Sigmoid colon (tissue), 7 donors: Measurements from ENCODE around the gene GPR87. TPM values are rescaled to one million over a fixed set of nuclear protein-coding genes. Genes with fewer than 3 reads are reported as not detected.

Source experiments
- DNase-seq: peaks from one replicate; pipeline ENCODE4 v3.0.0-alpha.2; 2019
- H3K27ac ChIP-seq, 4 donors: fragments of 200-600 bp; sonication (generic); one replicate each; pipeline ENCODE4 v1.5.1; 2016 to 2019; ENCODE audit warnings: mild to moderate bottlenecking in 1 of 4
- H3K27me3 ChIP-seq, 3 donors: fragments of 200-600 bp; sonication (generic); one replicate each; pipeline ENCODE4 v1.5.1; 2019; ENCODE audit warnings: mild to moderate bottlenecking in 1 of 3
- H3K36me3 ChIP-seq, 4 donors: fragments of 200-600 bp; sonication (generic); one replicate each; pipeline ENCODE4 v1.5.1; 2016 to 2019
- H3K4me1 ChIP-seq, 4 donors: fragments of 200-600 bp; sonication (generic); one replicate each; pipeline ENCODE4 v1.5.1; 2017 to 2019
- H3K4me3 ChIP-seq, 4 donors: fragments of 200-600 bp; sonication (generic); one replicate each; pipeline ENCODE4 v1.5.1; 2017 to 2019; ENCODE audit warnings: mild to moderate bottlenecking in 2 of 4, moderate library complexity in 1 of 4
- H3K9me3 ChIP-seq, 4 donors: fragments of 200-600 bp in 3 of 4; sonication (generic) in 3 of 4; one replicate each; pipeline versions ENCODE4 v1.5.1 to v1.6.1; 2013 to 2019
- EP300 ChIP-seq, 4 donors: sonication (generic); formaldehyde crosslinking; IDR thresholded peaks; one replicate each; pipeline ENCODE4 v1.6.1; 2017; ENCODE audit warnings: antibody characterized with exemption in 4 of 4
- POLR2A ChIP-seq, 2 donors: fragments of 450-650 bp; IDR thresholded peaks; one replicate each; pipeline ENCODE4 v1.6.1; 2016; ENCODE audit warnings: antibody characterized with exemption in 2 of 2, mild to moderate bottlenecking in 2 of 2, moderate library complexity in 2 of 2
- POLR2AphosphoS5 ChIP-seq, 4 donors: sonication (generic); formaldehyde crosslinking; IDR thresholded peaks; one replicate each; pipeline ENCODE4 v1.6.1; 2017; ENCODE audit warnings: antibody characterized with exemption in 4 of 4
- WGBS, 2 donors: extraction: QIAGEN DNeasy Blood & Tissue Kit; methylation state at CpG; one replicate each; pipeline ENCODE4 v1.1.7; 2013; 5-methylcytosine and 5-hydroxymethylcytosine counted together
- intact Hi-C: fragments of 100-400 bp; cut with DNase I; formaldehyde crosslinking; loops from one replicate; pipeline ENCODE4 v1.15.1; 2023
- polyA plus RNA-seq, 3 donors: library from polyadenylated mRNA; stranded (reverse); fragments of 200-250 nt; gene quantifications; one replicate each; pipeline ENCODE4 v1.2.3, GENCODE V29; 2013
- total RNA-seq, 4 donors: library from RNA; depleted of rRNA; stranded (reverse); fragments of >200 nt; gene quantifications; one replicate each; pipeline ENCODE4 v1.1.0, GENCODE V29; 2016
- TF ChIP-seq, protein P1 (sequence below), 4 experiments: fragments of 450-650 bp in 3 of 4; fragments of 200-600 bp in 1 of 4; IDR thresholded peaks; one replicate each; pipeline ENCODE4 v1.5.1; 2016 to 2019; ENCODE audit warnings: antibody characterized with exemption in 4 of 4, mild to moderate bottlenecking in 3 of 4, moderate library complexity in 2 of 4
- donor health status: healthy with polysubstance abuse.
- donor health status: Bipolar disorder and iron deficiency.
- donor health status: healthy.

GPR87 gene
- total and polyA plus RNA-seq, 7 donors = 0.07 TPM; not detected in 6

DNA sequence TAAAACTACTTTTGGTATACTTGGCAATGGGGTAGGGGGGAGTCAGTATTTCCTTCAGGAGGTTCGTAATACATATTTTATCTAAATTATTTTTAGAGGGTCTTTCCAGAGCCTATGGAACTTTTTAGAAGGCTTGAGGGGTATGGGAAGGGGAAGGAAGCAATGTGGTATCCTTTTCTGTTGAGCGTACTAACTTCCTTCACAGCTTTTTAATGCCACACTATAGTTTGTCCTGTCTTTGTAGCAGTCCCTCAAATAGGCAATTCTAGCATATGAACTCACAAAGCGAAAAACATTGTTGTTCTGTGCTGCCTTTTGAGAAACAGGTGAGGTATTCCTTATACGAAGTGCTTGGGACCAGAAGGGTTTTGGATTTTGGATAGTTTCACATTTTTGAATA is 35.0 kb upstream of the GPR87 start:
- DNase-seq = no peak
- 71 to 91% methylated on average over 4 of the region's 4 CpGs for WGBS, 2 donors
- no peaks in the 10 kb centered on the region for H3K27me3 ChIP-seq
- TF ChIP-seq POLR2AphosphoS5 (IDR thresholded peaks at IDR 0.05) (no peak), EP300 (IDR thresholded peaks at IDR 0.05) (no peak), POLR2A (IDR thresholded peaks at IDR 0.05) (no peak)
- TF ChIP-seq, protein P1, sequence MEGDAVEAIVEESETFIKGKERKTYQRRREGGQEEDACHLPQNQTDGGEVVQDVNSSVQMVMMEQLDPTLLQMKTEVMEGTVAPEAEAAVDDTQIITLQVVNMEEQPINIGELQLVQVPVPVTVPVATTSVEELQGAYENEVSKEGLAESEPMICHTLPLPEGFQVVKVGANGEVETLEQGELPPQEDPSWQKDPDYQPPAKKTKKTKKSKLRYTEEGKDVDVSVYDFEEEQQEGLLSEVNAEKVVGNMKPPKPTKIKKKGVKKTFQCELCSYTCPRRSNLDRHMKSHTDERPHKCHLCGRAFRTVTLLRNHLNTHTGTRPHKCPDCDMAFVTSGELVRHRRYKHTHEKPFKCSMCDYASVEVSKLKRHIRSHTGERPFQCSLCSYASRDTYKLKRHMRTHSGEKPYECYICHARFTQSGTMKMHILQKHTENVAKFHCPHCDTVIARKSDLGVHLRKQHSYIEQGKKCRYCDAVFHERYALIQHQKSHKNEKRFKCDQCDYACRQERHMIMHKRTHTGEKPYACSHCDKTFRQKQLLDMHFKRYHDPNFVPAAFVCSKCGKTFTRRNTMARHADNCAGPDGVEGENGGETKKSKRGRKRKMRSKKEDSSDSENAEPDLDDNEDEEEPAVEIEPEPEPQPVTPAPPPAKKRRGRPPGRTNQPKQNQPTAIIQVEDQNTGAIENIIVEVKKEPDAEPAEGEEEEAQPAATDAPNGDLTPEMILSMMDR (IDR thresholded peaks at IDR 0.05) = no peak
- H3K36me3 ChIP-seq = no peaks in the 10 kb centered on the region
- no peak overlapping the region for H3K4me3 ChIP-seq
- H3K27ac ChIP-seq = no peak overlapping the region
- intact Hi-C loops = no loop called here
- H3K4me1 ChIP-seq = no peaks in the 10 kb centered on the region
- no peaks in the 10 kb centered on the region for H3K9me3 ChIP-seq

DNA sequence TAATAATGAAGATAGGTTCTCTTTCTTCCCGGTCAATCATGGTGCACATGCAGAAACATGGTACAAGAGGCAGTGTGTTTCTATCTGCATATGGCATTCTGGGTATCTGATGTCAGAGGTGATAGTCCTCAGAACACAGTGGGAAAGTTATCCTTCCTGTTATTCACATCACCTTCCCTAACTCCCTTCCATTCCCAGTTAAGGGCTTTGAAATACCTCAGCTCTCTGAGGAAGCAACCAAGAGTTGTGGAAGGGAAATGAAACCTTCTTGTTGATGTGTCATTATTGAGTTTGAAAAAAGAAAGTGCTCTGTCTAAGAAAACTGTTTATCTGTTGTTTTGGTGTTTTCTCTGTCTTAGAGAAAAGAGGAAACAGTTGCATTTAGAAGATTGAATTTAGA is 34.6 kb upstream of the GPR87 start:
- H3K4me1 ChIP-seq = peaks cover 0 to 1% (median 0%) of the 10 kb centered on the region in 4 donors
- intact Hi-C loops = no loop called here
- H3K27me3 ChIP-seq = no peaks in the 10 kb centered on the region
- H3K36me3 ChIP-seq = no peaks in the 10 kb centered on the region
- no peak overlapping the region for H3K27ac ChIP-seq
- WGBS, 2 donors = 92 to 93% methylated on average over 1 of the region's 1 CpG
- H3K9me3 ChIP-seq = no peaks in the 10 kb centered on the region
- no peak for DNase-seq
- H3K4me3 ChIP-seq = no peak overlapping the region
- TF ChIP-seq, protein P1 (IDR thresholded peaks at IDR 0.05) = no peak
- TF ChIP-seq EP300 (IDR thresholded peaks at IDR 0.05) (no peak), POLR2AphosphoS5 (IDR thresholded peaks at IDR 0.05) (no peak), POLR2A (IDR thresholded peaks at IDR 0.05) (no peak)

DNA sequence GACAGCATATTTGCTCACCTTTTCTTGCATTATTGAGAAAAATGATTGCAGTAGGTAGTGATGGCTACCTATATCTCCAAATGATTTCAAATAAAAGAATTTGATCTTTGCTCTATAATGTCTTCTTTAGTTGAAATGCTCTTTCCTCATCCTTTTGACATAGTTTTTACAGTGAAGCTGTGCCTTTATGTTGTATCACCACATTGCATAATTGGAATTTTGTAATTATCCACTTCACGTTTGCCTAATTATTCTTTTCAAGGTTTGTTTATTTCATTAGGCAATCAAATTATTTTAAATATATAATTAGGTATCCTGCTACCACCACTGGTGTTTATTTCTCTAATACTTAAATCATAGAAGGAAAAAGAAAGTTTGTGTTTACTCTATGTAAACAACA is 34.0 kb upstream of the GPR87 start:
- no peaks in the 10 kb centered on the region for H3K27me3 ChIP-seq
- WGBS, 2 donors = 64 to 76% methylated on average over 1 of the region's 1 CpG
- intact Hi-C loops = no loop called here
- no peak overlapping the region for H3K27ac ChIP-seq
- peaks cover 0 to 7% (median 0%) of the 10 kb centered on the region in 4 donors for H3K4me1 ChIP-seq
- DNase-seq = no peak
- H3K9me3 ChIP-seq = no peaks in the 10 kb centered on the region
- no peak for TF ChIP-seq POLR2A (IDR thresholded peaks at IDR 0.05)
- TF ChIP-seq POLR2AphosphoS5 (IDR thresholded peaks at IDR 0.05) = no peak
- TF ChIP-seq EP300 (IDR thresholded peaks at IDR 0.05) = no peak
- TF ChIP-seq, protein P1 (IDR thresholded peaks at IDR 0.05) = no peak
- no peak overlapping the region for H3K4me3 ChIP-seq
- H3K36me3 ChIP-seq = no peaks in the 10 kb centered on the region

DNA sequence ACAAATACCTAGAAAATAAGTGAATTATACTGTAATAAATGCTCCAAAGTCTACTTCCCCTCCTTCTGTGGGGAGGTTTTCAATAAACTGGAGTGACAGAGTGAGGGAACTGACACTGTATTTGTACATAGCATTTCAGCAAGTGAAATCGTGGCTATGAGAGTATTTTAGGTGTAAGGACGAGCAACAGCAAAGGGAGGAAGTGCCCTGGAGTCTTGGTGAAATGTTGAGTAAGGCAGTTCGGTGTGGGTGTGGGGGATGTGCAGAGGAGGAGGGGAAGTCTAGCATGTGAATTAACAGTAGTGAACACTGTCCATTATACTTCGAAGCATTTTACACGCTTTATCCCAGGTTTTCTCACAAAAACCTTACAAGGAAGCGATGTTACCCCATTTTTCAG is 30.8 kb upstream of the GPR87 start:
- peak; percentile 62 for DNase-seq
- intact Hi-C loops = no loop called here

More for the DNA sequence above, 30.8 kb upstream of the GPR87 start:
- TF ChIP-seq, protein P1 (IDR thresholded peaks at IDR 0.05) = no peak
- TF ChIP-seq EP300 (IDR thresholded peaks at IDR 0.05) (no peak), POLR2AphosphoS5 (IDR thresholded peaks at IDR 0.05) (no peak)
- H3K36me3 ChIP-seq = no peaks in the 10 kb centered on the region
- H3K27me3 ChIP-seq = no peaks in the 10 kb centered on the region
- 64 to 79% methylated on average over 6 of the region's 6 CpGs for WGBS, 2 donors
- peaks cover 0 to 9% (median 0%) of the 10 kb centered on the region in 4 donors for H3K4me1 ChIP-seq
- no peak overlapping the region for H3K4me3 ChIP-seq
- no peaks in the 10 kb centered on the region for H3K9me3 ChIP-seq
- no peak overlapping the region for H3K27ac ChIP-seq
